ENCODE measurements around the gene SLC8A3. TPM values are rescaled to one million over a fixed set of nuclear protein-coding genes. Genes with fewer than 3 reads are reported as not detected.

The SLC8A3 gene
- total RNA-seq, 2 donors from 2014 or later = 0.09 TPM; not detected in 1

DNA sequence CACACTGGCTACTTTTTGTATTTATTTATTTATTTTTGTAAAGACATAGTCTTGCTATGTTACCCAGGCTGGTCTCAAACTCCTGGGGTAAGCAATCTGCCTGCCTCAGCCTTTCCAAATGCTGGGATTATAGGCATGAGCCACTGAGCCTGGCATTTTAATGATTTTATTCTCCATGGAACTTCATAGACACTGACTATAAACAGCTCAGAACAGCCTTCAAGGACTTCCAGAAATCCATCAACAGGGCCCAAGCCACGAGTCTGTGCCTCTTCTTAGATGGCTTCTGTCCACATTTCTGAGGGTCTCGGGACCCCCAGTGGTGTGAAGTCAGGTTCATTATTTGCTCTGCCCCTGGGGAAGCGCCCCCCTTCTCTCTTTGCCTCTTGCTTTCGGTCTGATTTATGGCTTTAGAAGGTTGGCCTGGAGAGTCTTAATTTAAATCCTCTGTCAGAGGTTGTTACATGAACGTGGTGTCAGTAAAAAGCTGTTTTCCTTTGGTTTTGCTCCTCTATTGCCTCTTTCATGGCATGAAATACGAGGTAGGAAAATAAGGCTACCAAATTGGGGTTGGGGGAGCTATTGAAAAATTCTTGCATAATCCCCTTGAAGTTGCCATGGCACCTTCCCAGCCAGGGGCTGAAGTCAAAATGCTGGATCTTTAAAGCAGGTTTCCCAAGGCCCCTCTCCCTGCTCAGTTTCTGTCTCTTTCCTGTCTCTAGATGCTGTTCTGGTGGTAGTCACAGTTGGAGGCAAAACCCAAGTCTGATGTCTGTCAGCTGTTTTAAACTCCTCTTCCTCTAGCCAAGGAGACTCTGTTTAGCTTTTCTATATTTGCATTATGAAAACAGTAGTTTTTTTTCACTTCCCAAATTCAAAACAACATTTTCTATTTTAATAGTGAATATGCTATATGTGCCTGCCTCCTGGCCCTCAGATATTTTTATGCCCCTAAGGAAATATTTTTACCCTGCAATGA, 180.2 kb downstream of the SLC8A3 start:
- Mint-ChIP-seq H3K27ac (no peak overlapping the region), H3K36me3 (ENCODE audit: low read depth) (no peaks in the 10 kb centered on the region), H3K4me1 (peaks cover 38% of the 10 kb centered on the region), H3K27me3 (ENCODE audit: insufficient read depth) (no peaks in the 10 kb centered on the region), H3K9me3 (no peaks in the 10 kb centered on the region), H3K4me3 (no peak overlapping the region)
- Histone ChIP-seq H3K27me3 (ENCODE audit: control insufficient read depth, insufficient read depth, low read length, poor library complexity, severe bottlenecking) (peaks cover 9% of the 10 kb centered on the region), H3K27ac (ENCODE audit: low read depth, low read length) (peak overlapping the region; percentile 75), H3K4me1 (ENCODE audit: control insufficient read depth, insufficient read depth, low read length) (peaks cover 11% of the 10 kb centered on the region), H3K4me3 (ENCODE audit: low read length) (no peak overlapping the region), H3K9me3 (ENCODE audit: control insufficient read depth, low read length) (no peaks in the 10 kb centered on the region), H3K9ac (ENCODE audit: extremely low read depth, low read length, poor library complexity, severe bottlenecking) (no peak overlapping the region), H3K36me3 (ENCODE audit: control insufficient read depth, insufficient read depth, low read length) (no peaks in the 10 kb centered on the region)
- TF ChIP-seq, protein P1, sequence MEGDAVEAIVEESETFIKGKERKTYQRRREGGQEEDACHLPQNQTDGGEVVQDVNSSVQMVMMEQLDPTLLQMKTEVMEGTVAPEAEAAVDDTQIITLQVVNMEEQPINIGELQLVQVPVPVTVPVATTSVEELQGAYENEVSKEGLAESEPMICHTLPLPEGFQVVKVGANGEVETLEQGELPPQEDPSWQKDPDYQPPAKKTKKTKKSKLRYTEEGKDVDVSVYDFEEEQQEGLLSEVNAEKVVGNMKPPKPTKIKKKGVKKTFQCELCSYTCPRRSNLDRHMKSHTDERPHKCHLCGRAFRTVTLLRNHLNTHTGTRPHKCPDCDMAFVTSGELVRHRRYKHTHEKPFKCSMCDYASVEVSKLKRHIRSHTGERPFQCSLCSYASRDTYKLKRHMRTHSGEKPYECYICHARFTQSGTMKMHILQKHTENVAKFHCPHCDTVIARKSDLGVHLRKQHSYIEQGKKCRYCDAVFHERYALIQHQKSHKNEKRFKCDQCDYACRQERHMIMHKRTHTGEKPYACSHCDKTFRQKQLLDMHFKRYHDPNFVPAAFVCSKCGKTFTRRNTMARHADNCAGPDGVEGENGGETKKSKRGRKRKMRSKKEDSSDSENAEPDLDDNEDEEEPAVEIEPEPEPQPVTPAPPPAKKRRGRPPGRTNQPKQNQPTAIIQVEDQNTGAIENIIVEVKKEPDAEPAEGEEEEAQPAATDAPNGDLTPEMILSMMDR (conservative IDR thresholded peaks at IDR 0.05) = no peak
- WGBS, 2 experiments (ENCODE audit: insufficient coverage in 1 of 2, insufficient read length in 1 of 2) = 51 to 75% methylated on average over 5 to 6 of the region's 6 CpGs
- no peak for DNase-seq

DNA sequence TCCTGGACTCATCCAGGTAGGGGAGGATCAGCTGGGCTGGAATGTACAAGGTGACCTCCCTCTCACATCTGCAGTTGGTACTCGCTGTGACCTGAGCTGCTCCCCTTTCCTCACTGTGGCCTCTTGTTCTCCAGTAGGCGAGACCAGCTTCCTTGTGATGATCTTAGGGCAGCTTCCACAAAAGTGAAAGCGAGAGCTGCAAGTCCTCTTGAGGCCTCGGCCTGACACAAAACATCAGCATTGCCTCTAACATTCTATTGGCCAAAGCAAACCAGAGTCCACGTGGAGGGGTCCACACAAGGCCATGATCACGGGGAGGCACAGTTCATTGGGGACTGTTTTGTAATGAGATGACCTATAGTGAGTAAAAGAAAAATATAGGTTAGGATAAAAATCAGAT, 182.1 kb downstream of the SLC8A3 start:
- Mint-ChIP-seq H3K36me3 (ENCODE audit: low read depth) (no peaks in the 10 kb centered on the region), H3K4me1 (peaks cover 46% of the 10 kb centered on the region), H3K27ac (no peak overlapping the region), H3K4me3 (no peak overlapping the region), H3K27me3 (ENCODE audit: insufficient read depth) (no peaks in the 10 kb centered on the region), H3K9me3 (no peaks in the 10 kb centered on the region)
- Histone ChIP-seq H3K4me3 (ENCODE audit: low read length) (no peak overlapping the region), H3K36me3 (ENCODE audit: control insufficient read depth, insufficient read depth, low read length) (no peaks in the 10 kb centered on the region), H3K9ac (ENCODE audit: extremely low read depth, low read length, poor library complexity, severe bottlenecking) (no peak overlapping the region), H3K9me3 (ENCODE audit: control insufficient read depth, low read length) (no peaks in the 10 kb centered on the region), H3K4me1 (ENCODE audit: control insufficient read depth, insufficient read depth, low read length) (peaks cover 11% of the 10 kb centered on the region), H3K27ac (ENCODE audit: low read depth, low read length) (no peak overlapping the region), H3K27me3 (ENCODE audit: control insufficient read depth, insufficient read depth, low read length, poor library complexity, severe bottlenecking) (peaks cover 11% of the 10 kb centered on the region)
- DNase-seq = no peak
- WGBS, 2 experiments (ENCODE audit: insufficient coverage in 1 of 2, insufficient read length in 1 of 2) = 93 to 97% methylated on average over 6 of the region's 6 CpGs
- TF ChIP-seq, protein P1 (conservative IDR thresholded peaks at IDR 0.05) = no peak

DNA sequence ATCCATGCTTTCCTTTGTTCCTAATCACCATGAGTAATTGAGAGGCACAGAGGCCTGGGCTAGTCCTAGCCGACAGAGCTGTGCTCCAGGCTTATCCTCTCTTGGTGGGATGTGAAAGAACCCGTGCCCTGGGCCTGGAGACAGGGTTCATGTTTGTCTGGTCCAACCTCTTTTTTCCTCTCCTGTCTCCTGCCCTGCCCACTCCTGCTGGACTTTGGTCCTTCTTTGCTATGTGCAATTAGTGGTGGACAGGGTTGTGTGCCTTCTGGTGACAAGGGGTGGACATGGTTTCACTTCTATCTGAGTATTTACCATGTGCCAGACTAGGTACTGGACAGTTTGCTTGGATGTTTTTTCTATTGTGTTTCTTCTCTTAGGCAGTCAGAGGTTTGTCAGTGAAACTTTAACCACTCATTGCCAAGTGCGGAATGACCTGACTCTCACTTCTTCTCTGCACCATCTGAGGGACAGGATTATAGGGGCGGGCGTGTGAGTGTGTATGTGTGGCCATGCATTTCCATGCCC, 183.4 kb downstream of the SLC8A3 start:
- Mint-ChIP-seq H3K27ac (no peak overlapping the region), H3K4me1 (peaks cover 46% of the 10 kb centered on the region), H3K4me3 (no peak overlapping the region), H3K36me3 (ENCODE audit: low read depth) (no peaks in the 10 kb centered on the region), H3K27me3 (ENCODE audit: insufficient read depth) (no peaks in the 10 kb centered on the region), H3K9me3 (no peaks in the 10 kb centered on the region)
- no peak overlapping the region for H3K4me3 ChIP-seq (ENCODE audit: low read length)
- H3K4me1 ChIP-seq (ENCODE audit: control insufficient read depth, insufficient read depth, low read length) = peaks cover 11% of the 10 kb centered on the region
- TF ChIP-seq, protein P1 (conservative IDR thresholded peaks at IDR 0.05) = no peak
- no peak overlapping the region for H3K27ac ChIP-seq (ENCODE audit: low read depth, low read length)
- peaks cover 11% of the 10 kb centered on the region for H3K27me3 ChIP-seq (ENCODE audit: control insufficient read depth, insufficient read depth, low read length, poor library complexity, severe bottlenecking)
- 82 to 88% methylated on average over 2 to 5 of the region's 5 CpGs for WGBS, 2 experiments (ENCODE audit: insufficient coverage in 1 of 2, insufficient read length in 1 of 2)
- no peak overlapping the region for H3K9ac ChIP-seq (ENCODE audit: extremely low read depth, low read length, poor library complexity, severe bottlenecking)
- no peaks in the 10 kb centered on the region for H3K9me3 ChIP-seq (ENCODE audit: control insufficient read depth, low read length)
- no peak for DNase-seq
- no peaks in the 10 kb centered on the region for H3K36me3 ChIP-seq (ENCODE audit: control insufficient read depth, insufficient read depth, low read length)

Measured in endodermal cell (in vitro differentiated cells).